ENCODE data around the gene WDR86. TPM values are rescaled to one million over a fixed set of nuclear protein-coding genes. Genes with fewer than 3 reads are reported as not detected.

The WDR86 gene
- total and polyA plus RNA-seq, 2 of the 8 experiments (the other 6 are each of a cell fraction or from before 2014, with no cell fraction given): 12.7 to 15.8 TPM

DNA sequence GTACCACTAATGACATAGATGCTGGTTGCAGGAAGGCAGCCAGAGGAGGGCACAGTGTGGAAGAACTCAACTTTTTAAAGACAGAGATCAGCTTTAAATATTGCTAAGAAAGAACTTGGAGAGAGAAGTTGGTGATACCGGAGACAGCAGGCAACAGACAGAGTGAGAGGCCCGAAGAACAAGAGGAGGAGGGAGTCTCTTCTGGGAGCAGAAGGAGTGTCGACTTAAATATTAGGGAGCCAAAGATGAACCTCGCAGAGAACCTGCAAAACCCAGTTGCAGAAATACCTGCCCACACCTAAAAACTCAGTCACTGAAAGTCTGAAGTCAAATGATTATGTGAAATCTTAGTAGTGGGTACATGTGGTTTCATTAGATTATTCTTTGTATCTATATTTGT lies 3.4 kb upstream of the WDR86 start:
- POLR2A ChIA-PET (ENCODE audit: partially characterized antibody): no interaction called here
- H3K79me2 ChIP-seq (ENCODE audit: control insufficient read depth in 1 of 2, insufficient read depth in 2 of 2, low read length in 2 of 2): no peaks in the 10 kb centered on the region
- H4K20me1 ChIP-seq (replicated peaks in 1 of 2; ENCODE audit: control insufficient read depth in 1 of 2, insufficient read depth in 2 of 2, low read length in 2 of 2): peaks cover 0 to 2% of the 10 kb centered on the region in 2 experiments
- no peak overlapping the region for H3K56ac ChIP-seq (replicated peaks; ENCODE audit: insufficient read length, low read depth, low read length)
- DNase-seq (ENCODE audit: low read depth in 1 of 2, low spot score in 2 of 2) (no peak), FAIRE-seq (no peak)
- peaks cover 0 to 22% (median 15%) of the 10 kb centered on the region in 4 experiments; a peak in 6 of 7 replicates for H3K4me1 ChIP-seq (replicated peaks in 1 of 4; ENCODE audit: control insufficient read depth in 3 of 4, insufficient read depth in 4 of 4, low read length in 3 of 4)
- H2BK120ac ChIP-seq (replicated peaks; ENCODE audit: low read depth, low read length): no peak overlapping the region
- CTCF ChIA-PET (ENCODE audit: partially characterized antibody): interaction anchor here (3.0 kb wide), 1 partner anchor 35 kb away, joined by 17 read pairs; no protein-coding TSS in a partner anchor
- no peak overlapping the region for H2BK20ac ChIP-seq (ENCODE audit: low read length)
- H2AK5ac ChIP-seq (ENCODE audit: low read depth, low read length): no peak overlapping the region
- H2BK5ac ChIP-seq (ENCODE audit: low read depth, low read length): no peak overlapping the region
- no peak overlapping the region for H2AFZ ChIP-seq (ENCODE audit: low read length)
- no peak overlapping the region for H4K91ac ChIP-seq (replicated peaks; ENCODE audit: insufficient read length, low read length)
- H3K4me2 ChIP-seq (ENCODE audit: insufficient read depth in 1 of 2, low read depth in 2 of 2, low read length in 2 of 2): no peak overlapping the region
- H3K9ac ChIP-seq (replicated peaks in 1 of 4; ENCODE audit: extremely low read depth in 1 of 4, low read depth in 3 of 4, low read length in 3 of 4): no peak overlapping the region
- H3K23ac ChIP-seq (ENCODE audit: insufficient read length): no peak overlapping the region
- no peak overlapping the region for H3K14ac ChIP-seq (ENCODE audit: insufficient read length)
- no peaks in the 10 kb centered on the region for H3K79me1 ChIP-seq (ENCODE audit: low read depth, low read length)
- H2BK12ac ChIP-seq (ENCODE audit: low read depth, low read length): no peak overlapping the region
- no peak overlapping the region for H3K4ac ChIP-seq (replicated peaks; ENCODE audit: insufficient read length, low read depth, low read length)
- H4K8ac ChIP-seq (ENCODE audit: extremely low read depth, insufficient read depth, low read length): no peak overlapping the region
- H3K4me3 ChIP-seq (ENCODE audit: extremely low read depth in 1 of 4, insufficient read depth in 2 of 4, low read depth in 3 of 4, low read length in 4 of 4): no peak overlapping the region
- no peaks in the 10 kb centered on the region for H3K9me3 ChIP-seq (ENCODE audit: insufficient read depth in 2 of 2, low read depth in 1 of 2, low read length in 1 of 2)
- H2BK15ac ChIP-seq (ENCODE audit: low read length): no peak overlapping the region
- H3K27me3 ChIP-seq (replicated peaks in 1 of 4; ENCODE audit: control insufficient read depth in 3 of 4, extremely low read depth in 1 of 4, insufficient read depth in 3 of 4, low read length in 3 of 4): peaks cover 0 to 40% (median 26%) of the 10 kb centered on the region in 4 experiments; a peak in 6 of 7 replicates
- WGBS, 2 experiments (ENCODE audit: extremely low coverage in 1 of 2, insufficient coverage in 1 of 2, insufficient read length in 1 of 2, insufficient replicate concordance in 2 of 2, low coverage in 1 of 2, low lambda C conversion rate in 2 of 2, missing lambda C conversion rate in 1 of 2): 83% methylated on average over 4 of the region's 4 CpGs; no CpG with 5 or more reads in 1 of the 2 experiments
- peaks cover 21% of the 10 kb centered on the region for H3K23me2 ChIP-seq (ENCODE audit: low read depth, low read length)
- H3K27ac ChIP-seq (ENCODE audit: low read depth, low read length): no peak overlapping the region
- no peak overlapping the region for H4K5ac ChIP-seq (ENCODE audit: insufficient read length, low read depth, low read length)
- TF ChIP-seq HDAC6 (IDR thresholded peaks at IDR 0.05; ENCODE audit: low read depth, low read length) (no peak), TCF12 (IDR thresholded peaks at IDR 0.05; ENCODE audit: low read depth, low read length) (no peak), GTF2F1 (IDR thresholded peaks at IDR 0.05; ENCODE audit: borderline replicate concordance, low read depth, low read length) (no peak), KDM5A (IDR thresholded peaks at IDR 0.05; ENCODE audit: low read length) (no peak), GABPA (IDR thresholded peaks at IDR 0.05; ENCODE audit: borderline replicate concordance, insufficient read depth, low read length) (no peak), RBBP5 (IDR thresholded peaks at IDR 0.05; ENCODE audit: borderline replicate concordance, low read depth, low read length) (no peak)
- no peak overlapping the region for H3K18ac ChIP-seq (ENCODE audit: extremely low read depth, low read length)
- H3K36me3 ChIP-seq (ENCODE audit: control insufficient read depth in 2 of 4, insufficient read depth in 4 of 4, low read length in 3 of 4): no peaks in the 10 kb centered on the region
